NCI-H1417 (cell line): ENCODE results near the gene HMGXB3.

ENCODE experiments used
- DNase-seq, 3 experiments: peaks; one replicate each; lab custom pipeline; 2025; lab: John Stamatoyannopoulos, UW

Gene HMGXB3

DNA sequence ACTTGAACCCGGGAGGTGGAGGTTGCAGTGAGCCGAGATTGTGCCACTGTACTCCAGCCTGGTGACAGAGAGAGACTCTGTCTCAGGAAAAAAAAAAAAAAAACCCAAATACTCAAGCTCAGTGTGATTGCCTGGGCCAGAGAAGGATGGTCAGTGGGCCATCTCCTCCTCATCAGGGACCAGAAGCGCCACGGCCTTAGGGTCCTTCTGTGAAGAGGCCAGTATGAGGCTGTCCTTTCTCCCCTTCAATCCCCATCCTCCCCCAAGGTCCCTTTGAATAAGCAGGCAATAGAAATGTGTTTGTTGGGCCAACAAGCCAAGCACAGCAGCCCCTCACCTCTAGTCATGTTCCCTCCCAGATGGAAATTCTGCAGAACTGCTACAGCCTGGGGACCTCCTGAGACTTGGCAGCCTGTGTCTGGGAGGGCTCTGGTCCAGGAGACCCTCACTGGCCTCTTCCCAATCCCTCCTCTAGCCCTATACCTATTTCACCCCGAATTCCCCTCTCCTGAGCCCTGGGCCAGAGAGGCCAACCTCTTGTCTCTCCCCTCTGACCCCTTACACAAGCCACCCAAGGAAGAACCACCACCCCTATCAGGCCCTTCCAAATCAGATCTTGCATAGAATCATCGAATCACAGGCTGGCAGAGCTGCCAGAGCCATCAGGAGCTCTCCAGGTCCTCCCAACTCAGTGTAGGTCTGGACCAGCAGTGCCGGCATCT, 84.8 kb downstream of the HMGXB3 start:
- no peak for DNase-seq

DNA sequence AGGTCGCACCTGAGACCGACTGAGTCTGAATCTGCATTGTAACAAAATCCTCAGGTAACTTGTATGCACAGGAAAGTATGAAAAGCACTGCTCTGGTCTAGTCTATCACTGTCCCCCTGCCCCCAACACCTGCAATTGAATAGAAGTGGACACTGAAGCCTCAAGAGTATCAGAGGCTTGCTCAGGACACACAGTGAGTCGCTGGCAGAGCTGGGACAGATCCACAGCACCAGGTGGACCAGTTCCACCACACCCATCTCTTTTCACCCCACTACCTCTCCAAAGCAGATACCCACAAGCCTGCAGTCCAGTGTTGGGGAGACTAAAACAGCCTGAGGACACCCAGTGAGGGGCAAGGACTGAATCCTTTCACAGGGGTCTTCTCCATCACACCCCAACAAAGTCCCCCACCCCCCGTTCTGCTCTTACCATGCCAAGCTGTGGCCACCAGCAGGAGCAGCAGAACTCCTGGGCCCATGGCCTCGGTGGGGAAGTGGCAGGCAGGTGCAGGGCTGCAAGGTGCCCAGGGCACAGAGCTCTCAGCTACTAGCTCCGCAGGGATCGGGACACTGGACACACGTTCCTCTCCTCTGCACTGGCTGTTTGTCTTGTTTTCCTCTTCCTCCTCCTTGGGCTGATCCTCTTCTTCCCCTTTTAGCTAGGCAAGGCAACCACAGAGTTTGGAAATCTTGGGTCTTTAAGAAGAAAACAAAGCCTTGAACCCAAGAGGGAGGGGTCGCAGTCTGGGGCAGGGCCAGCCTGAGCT, 85.6 kb downstream of the HMGXB3 start, which contains the start of gene CSF1R:
CSF1R (minus strand) TSS at position 605 of the 766 bp plus-strand sequence; CDS start at position 478, 127 bp downstream.
- DNase-seq, result no peak

DNA sequence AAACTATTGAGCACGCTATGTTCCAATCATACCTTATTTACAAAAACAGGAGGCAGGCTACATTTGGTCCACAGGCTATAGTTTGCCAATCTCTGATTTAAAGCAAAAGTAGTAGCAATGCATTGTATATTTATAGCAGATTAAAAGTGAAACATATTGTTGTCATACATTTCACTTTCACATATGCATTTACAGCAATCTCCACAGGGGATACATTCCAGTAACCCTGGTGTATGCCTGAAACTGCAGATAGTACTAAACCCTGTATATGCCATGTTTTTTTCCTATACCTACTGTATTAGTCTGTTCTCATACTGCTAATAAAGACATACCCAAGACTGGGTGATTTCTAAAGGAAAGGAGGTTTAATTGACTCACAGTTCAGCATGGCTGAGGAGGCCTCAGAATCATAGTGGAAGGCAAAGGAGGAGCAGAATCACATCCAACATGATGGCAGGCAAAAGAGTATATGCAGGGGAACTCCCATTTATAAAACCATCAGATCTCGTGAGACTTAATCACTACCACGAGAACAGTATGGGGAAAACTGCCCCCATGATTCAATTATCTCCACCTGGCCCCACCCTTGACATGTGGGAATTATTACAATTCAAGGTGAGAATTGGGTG, 91.7 kb downstream of the HMGXB3 start:
- DNase-seq, result no peak

DNA sequence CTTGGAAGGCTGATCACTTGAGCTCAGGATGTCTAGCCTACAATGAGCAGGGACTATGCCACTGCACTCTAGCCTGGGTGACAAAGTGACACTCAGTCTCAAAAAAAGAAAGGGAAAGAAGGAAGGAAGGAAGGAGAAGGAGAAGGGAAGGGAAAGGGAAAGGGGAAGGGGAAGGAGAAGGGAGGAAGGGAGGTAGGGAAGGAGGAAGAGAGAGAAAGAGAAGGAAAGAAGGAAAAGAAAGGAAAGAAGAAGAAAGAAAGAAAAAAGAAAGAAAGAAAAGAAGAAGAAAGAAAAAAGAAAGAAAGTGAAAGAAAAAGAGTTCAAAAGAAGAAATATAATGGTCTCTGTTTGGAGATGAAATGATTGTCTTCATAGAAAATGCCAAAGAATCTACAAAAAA, 96.6 kb downstream of the HMGXB3 start:
- DNase-seq, result no peak

DNA sequence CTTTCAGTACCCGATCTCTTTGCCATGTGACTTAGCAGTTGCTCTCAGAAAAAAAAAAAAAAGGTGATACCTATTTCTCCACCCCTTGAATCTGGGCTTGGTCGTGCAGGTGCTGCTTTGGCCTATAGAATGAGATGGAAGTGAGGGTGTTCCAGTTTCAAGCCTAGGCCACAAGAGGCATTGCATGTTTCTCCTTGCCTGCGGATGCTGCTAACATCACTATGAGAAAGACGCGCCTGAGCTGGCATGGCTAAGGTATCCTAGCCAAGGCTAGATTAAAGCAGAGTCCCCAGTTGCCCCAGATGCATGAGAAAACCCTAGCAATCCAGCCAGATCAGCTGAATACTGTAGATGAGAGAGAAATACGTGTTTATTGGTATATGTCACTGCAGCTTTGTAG, 100.5 kb downstream of the HMGXB3 start:
- DNase-seq, result no peak
